LNCaP clone FGC (cell line): ENCODE results near the gene PLCB1.

ENCODE experiments used
- DNase-seq: peaks from one replicate; pipeline ENCODE4 v3.0.0-alpha.2; 2011; ENCODE audit warnings: low read depth
- H3K4me3 ChIP-seq: 2 replicates; pipeline ENCODE4 v1.5.1; 2011; ENCODE audit warnings: mild to moderate bottlenecking, low read depth, low read length, control low read depth
- TF ChIP-seq, protein P1 (sequence below): IDR thresholded peaks from 2 replicates; pipeline ENCODE4 v1.5.1; 2012; ENCODE audit warnings: mild to moderate bottlenecking; ENCODE audit not compliant: control insufficient read depth, insufficient read depth; ENCODE audit errors: extremely low read depth

The PLCB1 gene

DNA sequence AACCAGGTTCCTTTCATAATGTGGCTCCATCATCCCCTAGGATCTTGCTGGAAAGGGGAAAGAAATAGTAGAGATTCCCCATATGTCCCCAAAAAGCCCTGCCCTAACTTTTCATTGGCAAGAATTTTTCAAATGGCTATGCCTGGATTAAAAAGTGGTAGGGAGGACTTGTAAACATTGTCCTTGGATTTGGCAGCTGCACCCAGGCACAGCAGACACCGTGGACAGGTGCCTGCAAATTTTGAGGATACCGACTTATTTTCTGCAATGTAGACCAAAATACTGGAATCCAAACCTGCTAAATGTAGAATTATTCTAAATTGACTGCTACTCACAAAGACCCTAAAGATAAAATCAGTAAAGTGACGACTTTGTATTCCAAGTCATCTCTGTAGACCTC, 733.6 kb downstream of the PLCB1 start:
- no peak for DNase-seq
- TF ChIP-seq, protein P1, sequence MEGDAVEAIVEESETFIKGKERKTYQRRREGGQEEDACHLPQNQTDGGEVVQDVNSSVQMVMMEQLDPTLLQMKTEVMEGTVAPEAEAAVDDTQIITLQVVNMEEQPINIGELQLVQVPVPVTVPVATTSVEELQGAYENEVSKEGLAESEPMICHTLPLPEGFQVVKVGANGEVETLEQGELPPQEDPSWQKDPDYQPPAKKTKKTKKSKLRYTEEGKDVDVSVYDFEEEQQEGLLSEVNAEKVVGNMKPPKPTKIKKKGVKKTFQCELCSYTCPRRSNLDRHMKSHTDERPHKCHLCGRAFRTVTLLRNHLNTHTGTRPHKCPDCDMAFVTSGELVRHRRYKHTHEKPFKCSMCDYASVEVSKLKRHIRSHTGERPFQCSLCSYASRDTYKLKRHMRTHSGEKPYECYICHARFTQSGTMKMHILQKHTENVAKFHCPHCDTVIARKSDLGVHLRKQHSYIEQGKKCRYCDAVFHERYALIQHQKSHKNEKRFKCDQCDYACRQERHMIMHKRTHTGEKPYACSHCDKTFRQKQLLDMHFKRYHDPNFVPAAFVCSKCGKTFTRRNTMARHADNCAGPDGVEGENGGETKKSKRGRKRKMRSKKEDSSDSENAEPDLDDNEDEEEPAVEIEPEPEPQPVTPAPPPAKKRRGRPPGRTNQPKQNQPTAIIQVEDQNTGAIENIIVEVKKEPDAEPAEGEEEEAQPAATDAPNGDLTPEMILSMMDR, result no peak
- H3K4me3 ChIP-seq, result no peak overlapping the region

DNA sequence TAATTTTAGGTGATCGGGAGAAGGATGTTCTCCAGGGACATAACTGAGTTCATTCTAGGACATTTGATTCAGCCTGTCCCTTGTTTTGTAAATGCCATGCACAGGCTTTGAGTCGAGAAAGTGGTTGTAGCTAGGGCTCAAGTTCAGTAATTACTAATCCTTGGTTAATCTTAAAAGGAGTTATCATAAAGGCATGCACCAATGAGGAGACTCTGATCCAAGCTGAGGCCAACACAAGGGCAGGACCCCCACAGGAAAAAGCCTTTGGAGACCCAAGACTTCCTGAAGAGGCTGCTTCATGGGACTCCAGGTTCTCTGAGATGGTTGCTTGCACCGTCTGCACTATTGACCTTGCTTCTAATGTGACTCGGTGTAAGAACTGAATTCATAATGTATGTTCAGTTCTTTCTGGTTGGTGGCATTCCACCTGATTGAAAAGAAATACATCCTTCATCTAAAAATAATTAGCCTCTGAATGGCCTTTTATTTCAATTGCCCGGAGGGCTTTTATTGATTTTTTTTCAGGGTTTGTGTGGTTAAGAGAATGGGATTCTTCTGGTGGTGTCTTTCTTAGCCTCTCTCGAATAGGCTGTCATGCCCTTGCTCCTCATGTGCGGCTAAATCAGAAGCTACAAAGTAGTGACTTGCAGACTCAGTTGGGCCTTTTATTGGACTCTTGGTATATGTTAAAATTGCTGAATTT, 735.1 kb downstream of the PLCB1 start:
- TF ChIP-seq, protein P1, result no peak
- DNase-seq, result no peak
- H3K4me3 ChIP-seq, result no peak overlapping the region

DNA sequence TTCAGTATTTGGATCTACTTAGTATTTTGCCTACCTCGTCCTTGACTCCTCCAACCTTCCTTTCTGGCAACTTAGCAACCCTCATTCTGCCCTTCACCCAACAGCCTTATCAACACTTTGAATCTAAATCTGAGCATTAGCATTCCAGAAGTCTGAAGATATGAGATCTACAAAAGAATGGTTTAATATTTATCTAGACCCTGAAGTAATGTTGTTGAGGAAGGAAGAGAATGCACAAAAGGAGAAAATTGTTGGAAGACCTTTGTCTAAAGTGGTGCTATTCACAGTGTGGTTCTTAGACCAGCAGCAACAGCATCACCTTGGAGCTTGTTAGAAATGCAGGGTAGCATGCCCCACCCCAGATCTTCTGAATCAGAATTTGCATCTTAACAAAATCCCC, 738.6 kb downstream of the PLCB1 start:
- H3K4me3 ChIP-seq, result no peak overlapping the region
- no peak for DNase-seq
- TF ChIP-seq, protein P1, result no peak

DNA sequence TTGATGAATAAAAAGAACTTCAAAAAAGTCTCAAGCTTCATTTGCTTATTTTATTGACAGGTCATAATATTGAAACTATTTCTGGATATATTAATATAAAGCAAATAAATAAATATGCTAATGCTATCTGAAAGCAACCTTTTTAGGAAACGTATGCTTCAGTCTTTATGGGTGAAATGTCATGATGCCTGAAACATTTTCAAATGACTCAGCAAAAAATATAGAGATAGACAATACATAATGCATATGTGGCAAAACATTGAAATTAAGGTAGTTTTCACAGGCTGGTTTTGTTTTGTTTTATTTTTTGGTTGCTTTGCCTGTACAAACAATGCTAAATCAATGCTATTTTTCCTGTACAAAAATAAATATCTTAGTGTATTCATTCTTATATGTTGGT, 742.4 kb downstream of the PLCB1 start:
- TF ChIP-seq, protein P1, result no peak
- H3K4me3 ChIP-seq, result no peak overlapping the region
- DNase-seq, result no peak

DNA sequence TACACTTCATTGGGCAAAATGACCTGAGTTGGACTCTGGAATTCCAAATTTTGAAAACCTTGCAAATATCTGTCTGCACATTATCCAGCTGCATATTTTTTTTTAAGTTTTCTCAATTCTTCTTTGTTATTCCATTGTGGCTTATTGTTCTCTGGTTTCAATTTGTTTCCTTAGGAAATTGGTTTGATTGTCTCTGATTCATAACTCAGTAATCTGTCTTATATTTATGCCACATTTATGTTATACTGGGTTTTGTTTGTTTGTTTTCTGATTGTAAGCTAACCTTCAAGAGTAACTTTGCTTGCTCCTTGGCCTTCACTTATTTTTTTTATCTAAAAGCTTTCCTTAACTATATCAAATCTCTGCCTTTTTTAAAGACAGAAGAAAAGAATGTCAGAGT, 743.5 kb downstream of the PLCB1 start:
- no peak for DNase-seq

DNA sequence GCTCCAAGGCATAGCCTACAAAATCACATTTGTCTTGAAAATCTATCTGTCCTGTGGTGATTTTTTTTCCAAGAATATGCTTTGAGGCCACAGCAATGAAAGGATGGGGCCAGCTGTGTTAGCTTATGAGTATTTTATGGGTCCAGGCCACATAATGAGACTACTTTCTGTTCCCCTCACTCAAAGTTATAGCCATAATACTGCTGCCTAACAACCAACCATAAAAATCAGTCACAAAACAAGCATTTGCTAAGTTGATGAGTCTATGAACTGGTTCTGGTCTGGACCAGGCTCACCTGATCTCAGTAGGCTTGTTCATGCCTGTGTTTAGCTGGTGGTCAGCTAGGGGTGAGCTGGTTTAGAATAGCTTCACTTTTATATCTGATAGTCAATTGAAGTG, 744.3 kb downstream of the PLCB1 start:
- no peak for DNase-seq
- H3K4me3 ChIP-seq, result no peak overlapping the region
- TF ChIP-seq, protein P1, result no peak

More for the DNA sequence above, 743.5 kb downstream of the PLCB1 start:
- H3K4me3 ChIP-seq, result no peak overlapping the region
- TF ChIP-seq, protein P1, result no peak

DNA sequence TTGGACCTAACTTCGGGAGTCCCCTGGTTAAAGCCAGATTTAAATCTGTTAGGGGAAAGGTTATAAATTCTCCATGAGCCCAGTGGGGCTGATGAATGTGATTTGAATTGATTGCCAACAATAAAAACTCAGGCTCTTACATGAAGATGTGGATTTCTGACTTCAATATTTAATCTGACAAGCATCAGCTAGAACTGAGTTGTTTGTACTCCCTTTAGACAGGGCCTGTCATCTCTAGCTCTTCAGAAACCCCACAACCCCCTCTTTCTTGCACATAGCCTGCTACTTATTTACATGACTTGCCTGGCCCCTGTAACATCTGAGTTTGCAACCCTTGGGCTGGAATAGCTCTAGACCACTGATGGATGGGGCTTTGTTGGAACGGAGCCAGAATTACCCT, 745.2 kb downstream of the PLCB1 start:
- no peak for DNase-seq
- H3K4me3 ChIP-seq, result no peak overlapping the region

More for the DNA sequence above, 745.2 kb downstream of the PLCB1 start:
- TF ChIP-seq, protein P1, result no peak
